PFSK-1 (cell line): ENCODE results near the gene NANOS2.

ENCODE experiments used
- FOXP2 ChIP-seq: optimal IDR thresholded peaks from 2 replicates; pipeline ENCODE3; 2011; ENCODE audit warnings: borderline replicate concordance, control low read depth, inconsistent platforms; ENCODE audit not compliant: insufficient read depth; ENCODE audit errors: extremely low read length, extremely low read depth
- POLR2AphosphoS5 ChIP-seq: IDR thresholded peaks from 2 replicates; pipeline ENCODE4 v1.6.1; 2012; ENCODE audit warnings: low read depth, mild to moderate bottlenecking, control low read depth, low read length, moderate library complexity
- SIN3A ChIP-seq: IDR thresholded peaks from 2 replicates; pipeline ENCODE4 v1.6.1; 2012; ENCODE audit warnings: mild to moderate bottlenecking, low read length, moderate library complexity, borderline replicate concordance; ENCODE audit not compliant: insufficient read depth
- TAF1 ChIP-seq: IDR thresholded peaks from 2 replicates; pipeline ENCODE4 v1.6.1; 2012; ENCODE audit warnings: low read length, control low read depth, borderline replicate concordance; ENCODE audit not compliant: insufficient read depth
- TF ChIP-seq, protein P1 (sequence below), 2 experiments: IDR thresholded peaks; 2 replicates each; pipeline versions ENCODE4 v1.6.1 to v1.8.0; 2011 to 2012; ENCODE audit warnings: low read depth in 2 of 2, low read length in 2 of 2, control low read depth in 1 of 2, inconsistent platforms in 1 of 2, mild to moderate bottlenecking in 1 of 2, moderate library complexity in 1 of 2; ENCODE audit not compliant: insufficient read depth in 1 of 2

- TF ChIP-seq POLR2AphosphoS5 (no peak), SIN3A (no peak), TAF1 (no peak), FOXP2 (no peak)
- TF ChIP-seq, protein P1, sequence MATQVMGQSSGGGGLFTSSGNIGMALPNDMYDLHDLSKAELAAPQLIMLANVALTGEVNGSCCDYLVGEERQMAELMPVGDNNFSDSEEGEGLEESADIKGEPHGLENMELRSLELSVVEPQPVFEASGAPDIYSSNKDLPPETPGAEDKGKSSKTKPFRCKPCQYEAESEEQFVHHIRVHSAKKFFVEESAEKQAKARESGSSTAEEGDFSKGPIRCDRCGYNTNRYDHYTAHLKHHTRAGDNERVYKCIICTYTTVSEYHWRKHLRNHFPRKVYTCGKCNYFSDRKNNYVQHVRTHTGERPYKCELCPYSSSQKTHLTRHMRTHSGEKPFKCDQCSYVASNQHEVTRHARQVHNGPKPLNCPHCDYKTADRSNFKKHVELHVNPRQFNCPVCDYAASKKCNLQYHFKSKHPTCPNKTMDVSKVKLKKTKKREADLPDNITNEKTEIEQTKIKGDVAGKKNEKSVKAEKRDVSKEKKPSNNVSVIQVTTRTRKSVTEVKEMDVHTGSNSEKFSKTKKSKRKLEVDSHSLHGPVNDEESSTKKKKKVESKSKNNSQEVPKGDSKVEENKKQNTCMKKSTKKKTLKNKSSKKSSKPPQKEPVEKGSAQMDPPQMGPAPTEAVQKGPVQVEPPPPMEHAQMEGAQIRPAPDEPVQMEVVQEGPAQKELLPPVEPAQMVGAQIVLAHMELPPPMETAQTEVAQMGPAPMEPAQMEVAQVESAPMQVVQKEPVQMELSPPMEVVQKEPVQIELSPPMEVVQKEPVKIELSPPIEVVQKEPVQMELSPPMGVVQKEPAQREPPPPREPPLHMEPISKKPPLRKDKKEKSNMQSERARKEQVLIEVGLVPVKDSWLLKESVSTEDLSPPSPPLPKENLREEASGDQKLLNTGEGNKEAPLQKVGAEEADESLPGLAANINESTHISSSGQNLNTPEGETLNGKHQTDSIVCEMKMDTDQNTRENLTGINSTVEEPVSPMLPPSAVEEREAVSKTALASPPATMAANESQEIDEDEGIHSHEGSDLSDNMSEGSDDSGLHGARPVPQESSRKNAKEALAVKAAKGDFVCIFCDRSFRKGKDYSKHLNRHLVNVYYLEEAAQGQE (IDR thresholded peaks at IDR 0.05; ENCODE audit: insufficient read depth in 1 of 2, low read depth in 2 of 2, low read length in 2 of 2) = no peak
These were observed 10.4 kb upstream of the NANOS2 start for GRCh38 chr19:45924891-45925447.
